RPMI8226 (cell line): ENCODE data around the gene CAPNS2.
"Not testable (repeated sequence)": the region's sequence is repeated elsewhere in the genome, so short reads cannot be mapped to it uniquely, and the experiment has no call there.

Source experiments
- DNase-seq: peaks from one replicate; pipeline ENCODE4 v3.0.0-alpha.2; 2015

Gene CAPNS2

DNA sequence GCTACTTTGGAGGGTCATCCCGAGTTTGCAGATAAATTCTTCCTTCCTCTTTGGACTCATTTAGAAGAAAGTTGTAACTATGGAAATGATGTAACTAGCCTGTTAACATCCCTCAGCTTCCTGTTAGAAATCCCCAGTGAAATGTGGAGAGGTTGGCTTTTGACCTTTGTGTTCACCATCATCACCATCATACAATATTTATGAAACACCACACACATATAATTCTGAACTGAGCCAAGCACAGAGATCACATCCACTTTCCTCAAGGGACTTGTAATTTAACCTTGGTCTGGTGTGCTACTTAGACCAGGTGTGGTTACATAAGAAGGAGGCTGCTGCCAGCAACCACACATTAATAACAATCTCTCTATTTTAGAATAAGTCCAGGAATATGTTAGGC, 2.5 kb downstream of the CAPNS2 start:
- no peak for DNase-seq

DNA sequence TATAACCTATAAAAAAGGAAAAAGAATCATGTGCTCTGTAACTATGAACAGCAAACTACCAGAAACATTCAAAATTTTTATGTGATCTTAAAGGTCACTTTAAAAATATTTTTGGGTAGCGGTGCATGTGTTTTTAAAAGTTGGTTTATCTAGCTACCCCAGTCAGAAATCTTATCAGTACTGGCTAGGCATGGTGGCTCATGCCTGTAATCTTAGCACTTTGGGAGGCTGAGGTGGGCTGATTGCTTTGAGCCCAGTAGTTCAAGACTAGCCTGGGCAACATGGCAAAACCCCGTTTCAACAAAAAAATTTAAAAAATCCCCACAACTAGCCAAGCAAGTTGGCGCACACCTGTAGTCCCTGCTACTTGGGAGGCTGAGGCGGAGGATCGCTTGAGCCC, 3.7 kb downstream of the CAPNS2 start:
- DNase-seq, result no peak

DNA sequence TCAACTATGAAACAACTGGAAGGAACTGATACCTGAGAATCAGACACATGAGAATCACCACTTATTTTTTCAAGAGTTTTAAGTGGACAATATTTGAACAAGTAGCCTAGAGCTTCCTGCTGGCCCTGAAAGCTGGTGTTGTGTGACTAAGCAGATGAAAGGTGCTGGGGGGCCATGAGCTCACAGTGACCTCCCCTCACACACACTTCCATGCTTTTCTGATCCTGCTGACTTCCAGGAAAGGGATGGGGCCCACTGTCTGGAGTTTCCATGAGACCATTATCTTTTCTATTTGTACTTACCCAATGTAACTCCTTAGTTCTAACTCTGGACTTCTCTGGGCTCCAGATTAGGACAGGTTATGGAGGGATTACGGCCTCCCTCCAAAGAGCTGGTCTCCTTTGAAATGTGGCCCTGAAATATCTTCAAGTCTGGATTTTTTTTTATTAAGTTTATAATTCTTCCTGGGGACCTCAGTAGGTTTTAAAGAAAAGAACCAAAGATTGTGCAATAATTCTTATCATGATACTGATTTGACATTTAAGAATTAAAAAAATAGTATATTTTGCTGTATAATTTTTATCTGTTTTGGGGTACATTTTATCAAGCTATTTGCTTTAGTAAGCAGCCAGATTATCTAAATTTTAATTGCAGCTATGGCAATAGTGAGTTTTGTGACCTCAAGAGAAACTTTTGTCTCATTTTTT, 4.9 kb downstream of the CAPNS2 start:
- DNase-seq, result no peak

DNA sequence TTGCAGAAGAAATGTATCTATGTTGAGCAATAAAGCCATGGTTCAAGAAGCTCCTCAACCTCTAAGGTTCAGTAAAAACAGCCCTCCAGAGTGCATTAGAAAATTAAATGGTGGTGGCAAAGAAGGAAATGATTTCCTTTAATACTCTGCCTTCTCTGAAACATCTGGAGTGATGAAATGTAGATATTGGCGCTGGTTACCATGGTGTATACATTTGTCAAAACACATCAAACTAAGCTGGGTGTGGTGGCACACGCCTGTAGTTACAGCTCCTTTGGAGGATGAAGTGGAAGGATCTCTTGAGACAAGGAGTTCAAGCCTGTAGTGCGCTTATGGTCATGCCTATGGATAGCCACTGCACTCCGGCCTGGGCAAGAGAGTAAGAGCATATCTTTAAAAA, 6.0 kb downstream of the CAPNS2 start:
- no peak for DNase-seq

DNA sequence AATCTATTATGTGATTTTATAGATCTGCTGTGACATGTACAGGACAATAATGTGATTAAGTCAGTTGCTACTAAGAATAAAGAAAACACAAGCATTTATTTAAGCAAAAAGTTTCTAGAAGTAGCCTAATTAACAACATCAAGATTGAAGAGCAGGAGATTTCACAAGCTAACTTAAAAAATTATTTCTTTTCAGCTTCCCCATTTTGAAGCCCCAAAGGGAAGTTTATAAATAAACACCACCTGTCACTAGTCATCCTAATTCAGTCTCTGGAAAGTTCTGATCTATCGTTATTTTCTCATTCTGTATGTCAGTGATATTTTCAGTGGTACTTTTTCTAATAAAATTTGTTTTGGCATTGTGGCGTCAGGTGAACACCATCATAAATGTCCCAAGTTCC, 8.3 kb downstream of the CAPNS2 start:
- no peak for DNase-seq

DNA sequence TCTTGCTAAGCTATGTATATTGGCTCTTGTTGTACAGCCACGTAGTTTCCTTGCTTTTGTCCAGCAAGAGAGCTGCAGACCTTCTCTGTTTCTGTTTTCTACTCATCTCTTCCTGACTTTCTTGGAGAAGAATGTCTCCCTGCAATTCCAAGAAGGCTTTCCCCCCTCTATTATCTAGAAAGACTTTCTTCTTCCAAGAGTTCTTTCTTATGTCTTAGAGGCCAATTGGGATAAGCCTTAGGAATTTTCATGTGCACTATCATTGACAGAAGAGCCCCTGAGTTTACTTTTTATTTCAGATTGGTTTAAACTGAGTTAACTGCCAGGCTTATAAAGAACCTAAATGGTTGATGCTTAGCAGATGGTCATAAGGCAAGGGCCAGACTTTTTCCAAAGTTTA, 9.0 kb downstream of the CAPNS2 start:
- DNase-seq, result no peak

DNA sequence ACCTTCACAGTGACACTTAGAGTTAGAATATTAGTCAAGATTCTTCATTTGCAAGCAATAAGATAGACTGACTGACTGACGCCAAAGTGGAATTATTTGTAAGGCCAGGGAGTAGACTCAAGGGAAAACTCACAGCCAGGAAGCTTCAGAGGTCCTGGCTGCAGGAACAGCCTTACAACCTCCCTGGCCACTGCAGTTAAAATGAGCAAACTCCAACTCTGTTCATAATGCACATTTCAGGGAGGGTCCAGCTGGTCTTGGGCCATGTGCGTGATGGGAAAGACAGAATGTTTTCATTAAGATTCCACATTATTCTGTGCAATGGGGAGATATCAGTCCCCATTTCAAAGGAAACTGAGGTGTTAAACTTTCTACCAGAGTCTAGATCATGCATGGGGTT, 9.9 kb downstream of the CAPNS2 start:
- no peak for DNase-seq

DNA sequence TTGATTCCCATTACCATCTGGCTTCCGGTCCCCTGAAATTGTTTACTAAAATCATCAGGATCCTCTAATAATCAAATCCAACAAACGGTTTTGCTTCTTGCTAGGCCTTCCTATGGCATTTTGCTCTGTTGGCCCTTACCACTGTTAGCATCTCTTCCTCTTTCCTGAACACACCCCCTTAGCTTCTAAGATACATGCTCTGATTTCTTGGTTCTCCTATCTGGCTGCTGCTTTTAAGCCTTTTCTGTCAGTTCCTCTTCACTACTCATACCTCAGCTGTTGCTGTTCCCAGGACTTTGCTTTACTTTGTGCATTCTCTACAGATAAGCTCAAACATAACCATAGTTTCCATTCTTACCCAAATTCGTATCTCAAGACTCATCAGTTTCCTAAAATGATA, 11.4 kb downstream of the CAPNS2 start:
- DNase-seq, result no peak

DNA sequence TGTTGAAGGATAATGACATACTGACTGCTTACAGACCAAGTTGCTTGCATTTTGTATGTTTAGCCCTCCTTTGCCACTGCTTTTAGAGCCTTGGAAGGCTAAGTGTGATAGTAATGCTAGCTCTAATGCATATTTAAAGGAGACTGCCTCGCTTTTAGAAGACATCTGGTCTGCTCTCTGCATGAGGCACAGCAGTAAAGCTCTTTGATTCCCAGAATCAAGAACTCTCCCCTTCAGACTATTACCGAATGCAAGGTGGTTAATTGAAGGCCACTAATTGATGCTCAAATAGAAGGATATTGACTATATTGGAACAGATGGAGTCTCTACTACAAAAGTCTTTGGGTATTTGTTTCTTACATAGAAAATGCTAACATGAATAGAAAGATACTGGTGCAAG, 19.1 kb downstream of the CAPNS2 start:
- no peak for DNase-seq

DNA sequence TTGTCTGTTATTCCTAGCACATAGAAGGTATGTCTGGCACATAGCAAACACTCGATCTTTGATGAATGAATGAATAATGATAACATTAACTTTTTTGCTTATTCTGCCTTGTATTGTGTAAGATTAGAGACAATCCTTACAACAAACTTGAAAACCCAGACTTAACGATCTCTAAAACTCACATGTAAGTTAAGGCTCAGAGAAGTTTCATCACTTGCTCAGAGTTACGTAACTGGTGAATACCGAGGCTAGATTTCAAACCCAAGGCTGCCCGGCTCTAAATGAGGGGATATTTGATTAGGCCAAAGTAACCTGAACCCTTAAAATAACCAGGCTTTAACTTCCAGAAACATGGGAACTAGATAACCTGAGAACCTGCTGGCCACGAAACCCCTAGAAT, 22.3 kb downstream of the CAPNS2 start:
- no peak for DNase-seq

DNA sequence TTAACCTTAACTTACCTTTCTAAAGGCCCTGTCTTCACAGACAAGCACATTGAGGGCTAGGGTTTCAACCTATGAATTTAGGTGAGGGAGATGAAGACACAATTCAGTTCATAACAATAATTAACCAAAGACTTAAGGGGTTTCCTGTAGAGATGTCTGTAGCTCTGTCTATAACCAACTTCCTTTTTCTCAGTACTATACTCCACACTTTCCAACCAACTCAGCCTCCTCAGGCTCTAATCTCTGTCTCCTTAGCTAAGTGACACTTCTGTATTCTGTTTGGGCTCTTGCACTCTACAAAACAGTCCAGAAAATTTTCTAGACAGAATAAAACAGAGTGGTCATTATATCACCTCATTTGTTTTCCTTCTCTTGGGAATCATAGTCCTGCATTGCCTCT, 25.8 kb downstream of the CAPNS2 start:
- no peak for DNase-seq

DNA sequence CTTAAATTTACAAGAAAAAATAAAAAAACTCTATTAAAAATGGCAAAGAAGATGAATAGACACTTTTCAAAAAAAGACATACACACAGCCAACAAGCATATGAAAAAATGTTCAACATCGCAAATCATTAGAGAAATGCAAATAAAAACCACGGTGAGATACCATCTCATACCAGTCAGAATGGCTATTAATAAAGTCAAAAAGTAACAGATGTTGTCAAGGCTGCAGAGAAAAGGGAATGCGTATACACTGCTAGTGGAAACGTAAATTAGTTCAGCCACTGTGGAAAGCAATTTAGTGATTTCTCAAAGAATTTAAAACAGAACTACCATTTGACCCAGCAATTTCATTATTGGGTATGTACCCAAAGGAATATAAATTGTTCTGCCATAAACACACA, 31.4 kb downstream of the CAPNS2 start:
- no peak for DNase-seq

DNA sequence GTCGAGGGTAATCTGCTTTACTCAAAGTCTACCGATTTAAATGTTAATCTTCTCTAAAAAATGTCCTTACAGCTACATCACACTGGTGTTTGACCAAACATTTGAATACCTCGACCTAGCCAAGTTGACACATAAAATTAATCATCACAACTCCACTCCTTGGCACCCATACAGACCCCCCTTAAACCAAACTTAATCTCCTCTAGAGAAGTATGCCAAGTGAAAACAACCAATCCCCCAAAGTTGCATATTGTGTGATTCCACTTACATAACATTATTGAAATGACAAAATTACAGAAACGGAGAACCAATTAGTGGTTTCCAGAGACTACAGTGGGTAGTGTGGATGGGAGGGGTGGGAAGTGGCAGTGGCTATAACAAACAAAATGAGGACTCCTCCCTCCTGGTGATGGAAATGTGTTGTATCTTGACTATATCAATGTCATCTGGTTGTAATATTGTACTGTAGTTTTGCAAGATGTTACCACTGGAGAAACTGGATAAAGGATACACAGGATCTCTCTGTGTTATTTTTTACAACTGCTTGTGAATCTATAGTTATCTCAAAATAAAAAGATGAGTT, 39.4 kb downstream of the CAPNS2 start:
- no peak for DNase-seq

DNA sequence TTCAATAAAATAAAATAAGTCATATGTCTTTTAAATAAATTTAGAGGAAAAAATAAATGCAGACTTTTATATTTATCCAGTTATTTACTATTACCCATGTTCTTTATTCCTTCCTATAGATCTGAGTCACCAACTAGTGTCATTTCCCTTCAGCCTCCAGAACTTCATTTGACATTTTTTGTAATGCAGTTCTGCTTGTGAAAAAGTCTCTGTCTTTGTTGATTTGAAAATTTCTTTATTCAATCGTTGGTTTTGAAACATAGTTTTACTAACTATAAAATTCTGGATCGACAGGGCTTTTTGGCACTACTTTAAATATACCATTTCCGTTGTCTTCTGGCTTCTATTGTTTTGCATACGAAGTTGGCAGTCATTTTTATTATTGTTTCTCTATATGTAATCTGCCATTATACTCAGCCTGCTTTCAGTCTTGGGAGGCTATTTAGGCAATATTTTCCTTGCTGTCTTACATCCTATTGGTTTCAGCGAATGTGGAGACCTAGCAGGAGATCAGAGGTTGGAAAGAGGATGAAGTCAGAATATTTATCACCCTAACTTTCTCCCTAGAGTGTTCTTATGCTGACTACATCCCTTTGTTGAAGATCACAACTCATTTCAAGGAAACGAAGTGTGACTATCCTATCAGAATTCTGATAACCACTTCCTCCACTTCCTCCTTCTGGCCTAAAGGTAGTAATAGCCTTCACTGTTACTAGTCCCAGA, 47.3 kb downstream of the CAPNS2 start:
- DNase-seq, result no peak

DNA sequence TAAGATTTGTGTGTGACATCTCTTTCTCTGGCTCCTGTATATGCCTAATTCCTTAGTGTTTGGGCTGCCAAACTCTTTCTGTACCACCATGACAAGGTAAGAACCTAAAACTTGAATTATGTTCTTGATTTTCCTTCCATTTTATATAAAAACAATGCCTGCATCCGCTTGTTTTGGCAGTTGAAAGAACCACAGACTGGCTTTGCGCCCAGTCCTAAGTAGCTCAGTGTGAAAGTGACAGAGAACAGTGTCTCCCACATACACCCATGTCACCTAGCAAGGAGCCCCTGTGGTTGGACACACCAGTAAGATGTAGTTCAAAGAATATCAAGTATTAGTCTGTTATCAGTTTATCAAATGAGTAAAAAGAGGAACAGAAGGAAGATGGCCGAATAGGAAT, 48.6 kb downstream of the CAPNS2 start:
- no peak for DNase-seq

DNA sequence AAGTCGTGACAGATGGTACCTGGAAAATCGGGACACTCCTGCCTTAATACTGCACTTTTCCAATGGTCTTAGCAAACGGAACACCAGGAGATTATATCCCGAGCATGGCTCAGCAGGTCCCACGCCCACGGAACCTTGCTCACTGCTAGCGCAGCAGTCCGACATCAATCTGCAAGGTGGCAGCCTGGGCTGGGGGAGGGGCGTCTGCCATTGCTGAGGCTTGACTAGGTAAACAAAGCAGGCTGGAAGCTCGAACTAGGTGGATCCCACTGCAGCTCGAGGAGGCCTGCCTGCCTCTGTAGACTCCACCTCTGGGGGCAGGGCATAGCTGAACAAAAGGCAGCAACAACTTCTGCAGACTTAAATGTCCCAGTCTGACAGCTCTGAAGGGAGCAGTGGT, 49.2 kb downstream of the CAPNS2 start:
- DNase-seq, result not testable (repeated sequence)
